Mammary epithelial cell (primary cell): Measurements from ENCODE around the gene U2AF1L4.

ENCODE experiments used
- EZH2 ChIP-seq: IDR thresholded peaks from 2 replicates; pipeline ENCODE4 v1.6.1; 2012; ENCODE audit warnings: low read length, inconsistent platforms, borderline replicate concordance
- TF ChIP-seq, protein P1 (sequence below), 2 donors: IDR thresholded peaks in 1 of 2; conservative IDR thresholded peaks in 1 of 2; 2 replicates each; pipeline ENCODE4 v1.5.1; 2011 to 2012; ENCODE audit warnings: inconsistent platforms in 2 of 2, low read length in 2 of 2, mild to moderate bottlenecking in 2 of 2, control low read depth in 1 of 2, low read depth in 1 of 2; ENCODE audit not compliant: insufficient read depth in 1 of 2; ENCODE audit errors: extremely low read depth in 1 of 2

DNA sequence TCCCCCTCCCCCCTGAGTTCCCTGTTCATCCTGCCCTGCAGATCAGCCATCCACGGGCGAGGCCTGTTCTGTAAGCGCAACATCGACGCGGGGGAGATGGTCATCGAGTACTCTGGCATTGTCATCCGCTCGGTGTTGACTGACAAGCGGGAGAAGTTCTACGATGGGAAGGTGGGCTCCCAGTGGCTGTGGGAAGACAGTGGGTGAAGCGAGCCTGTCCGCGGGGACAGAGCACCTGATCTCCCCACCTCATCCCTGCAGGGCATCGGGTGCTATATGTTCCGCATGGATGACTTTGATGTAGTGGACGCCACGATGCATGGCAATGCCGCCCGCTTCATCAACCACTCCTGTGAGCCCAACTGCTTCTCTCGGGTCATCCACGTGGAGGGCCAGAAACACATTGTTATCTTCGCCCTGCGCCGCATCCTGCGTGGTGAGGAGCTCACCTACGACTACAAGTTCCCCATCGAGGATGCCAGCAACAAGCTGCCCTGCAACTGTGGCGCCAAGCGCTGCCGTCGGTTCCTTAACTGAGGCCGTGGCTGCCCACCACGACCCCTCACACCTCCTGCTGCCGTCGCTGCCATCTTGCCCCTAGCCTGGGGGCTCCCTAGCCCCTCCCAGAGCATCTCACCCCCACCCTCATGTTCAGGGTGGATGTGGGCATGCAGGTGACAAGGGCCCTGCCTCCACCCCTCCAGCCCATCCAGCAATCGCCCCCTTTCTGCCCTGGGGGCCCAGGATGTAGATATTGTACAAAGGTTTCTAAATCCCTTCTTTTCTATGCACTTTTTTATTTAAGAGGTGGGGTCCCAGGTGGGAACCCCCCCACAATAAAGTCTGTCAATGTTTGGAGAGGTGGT lies 7.0 kb downstream of the U2AF1L4 start:
- TF ChIP-seq, protein P1, sequence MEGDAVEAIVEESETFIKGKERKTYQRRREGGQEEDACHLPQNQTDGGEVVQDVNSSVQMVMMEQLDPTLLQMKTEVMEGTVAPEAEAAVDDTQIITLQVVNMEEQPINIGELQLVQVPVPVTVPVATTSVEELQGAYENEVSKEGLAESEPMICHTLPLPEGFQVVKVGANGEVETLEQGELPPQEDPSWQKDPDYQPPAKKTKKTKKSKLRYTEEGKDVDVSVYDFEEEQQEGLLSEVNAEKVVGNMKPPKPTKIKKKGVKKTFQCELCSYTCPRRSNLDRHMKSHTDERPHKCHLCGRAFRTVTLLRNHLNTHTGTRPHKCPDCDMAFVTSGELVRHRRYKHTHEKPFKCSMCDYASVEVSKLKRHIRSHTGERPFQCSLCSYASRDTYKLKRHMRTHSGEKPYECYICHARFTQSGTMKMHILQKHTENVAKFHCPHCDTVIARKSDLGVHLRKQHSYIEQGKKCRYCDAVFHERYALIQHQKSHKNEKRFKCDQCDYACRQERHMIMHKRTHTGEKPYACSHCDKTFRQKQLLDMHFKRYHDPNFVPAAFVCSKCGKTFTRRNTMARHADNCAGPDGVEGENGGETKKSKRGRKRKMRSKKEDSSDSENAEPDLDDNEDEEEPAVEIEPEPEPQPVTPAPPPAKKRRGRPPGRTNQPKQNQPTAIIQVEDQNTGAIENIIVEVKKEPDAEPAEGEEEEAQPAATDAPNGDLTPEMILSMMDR (conservative IDR thresholded peaks at IDR 0.05 in 1 of 2, IDR thresholded peaks at IDR 0.05 in 1 of 2; ENCODE audit: extremely low read depth in 1 of 2, insufficient read depth in 1 of 2, low read depth in 1 of 2, low read length in 2 of 2), result no peak
- no peak for TF ChIP-seq EZH2
